Transverse colon (tissue), 4 donors: ENCODE results near the gene PER2. TPM values are rescaled to one million over a fixed set of nuclear protein-coding genes. Genes with fewer than 3 reads are reported as not detected.

Experiments used
- DNase-seq: peaks from one replicate; pipeline ENCODE4 v3.0.0-alpha.2; 2019
- H3K27ac ChIP-seq, 4 donors: fragments of 200-600 bp; sonication (generic); 2 replicates each; pipeline ENCODE4 v1.5.1; 2016 to 2018; ENCODE audit warnings: inconsistent platforms in 4 of 4
- H3K27me3 ChIP-seq: fragments of 200-600 bp; sonication (generic); 2 replicates; pipeline ENCODE4 v1.5.1; 2017; ENCODE audit warnings: inconsistent platforms
- H3K36me3 ChIP-seq, 4 donors: fragments of 200-600 bp; sonication (generic); 2 replicates each; pipeline ENCODE4 v1.5.1; 2017 to 2019; ENCODE audit warnings: inconsistent platforms in 4 of 4
- H3K4me1 ChIP-seq, 4 donors: fragments of 200-600 bp; sonication (generic); 2 replicates each; pipeline ENCODE4 v1.5.1; 2017 to 2020; ENCODE audit warnings: inconsistent platforms in 4 of 4
- H3K4me3 ChIP-seq, 4 donors: fragments of 200-600 bp; sonication (generic); 1 replicate in 1 of 4; 2 replicates in 3 of 4; pipeline versions ENCODE4 v1.5.1 to v1.6.1; 2017 to 2019; ENCODE audit warnings: inconsistent platforms in 4 of 4
- H3K9me3 ChIP-seq, 2 donors: fragments of 200-600 bp; sonication (generic); 2 replicates each; pipeline ENCODE4 v1.5.1; 2017 to 2019; ENCODE audit warnings: inconsistent platforms in 2 of 2
- CTCF ChIP-seq, 5 experiments: fragments of 200-600 bp in 3 of 5; fragments of 450-650 bp in 2 of 5; sonication (generic) in 3 of 5; IDR thresholded peaks; 1 replicate in 2 of 5; 2 replicates in 3 of 5; pipeline ENCODE4 v1.5.1; 2016 to 2017; ENCODE audit warnings: antibody characterized with exemption in 5 of 5, inconsistent platforms in 3 of 5, mild to moderate bottlenecking in 2 of 5, moderate library complexity in 1 of 5
- EP300 ChIP-seq: sonication (generic); formaldehyde crosslinking; IDR thresholded peaks from one replicate; pipeline ENCODE4 v1.6.1; 2017; ENCODE audit warnings: antibody characterized with exemption, low read depth
- POLR2A ChIP-seq: fragments of 450-650 bp; IDR thresholded peaks from one replicate; pipeline ENCODE4 v1.6.1; 2016; ENCODE audit warnings: antibody characterized with exemption, mild to moderate bottlenecking, moderate library complexity
- POLR2AphosphoS5 ChIP-seq, 3 donors: sonication (generic); formaldehyde crosslinking; IDR thresholded peaks; one replicate each; pipeline ENCODE4 v1.6.1; 2016; ENCODE audit warnings: antibody characterized with exemption in 3 of 3
- WGBS, 2 donors: methylation state at CpG; one replicate each; pipeline ENCODE4 v1.1.5; 2018; ENCODE audit warnings: low coverage in 1 of 2; 5-methylcytosine and 5-hydroxymethylcytosine counted together
- in situ Hi-C, 4 donors: fragments of 200-750 bp; cut with MboI; loops; one replicate each; pipeline versions ENCODE4 v1.15.0 to v1.15.1; 2017; ENCODE audit warnings: low sequenced_read_pairs in 3 of 4, low pct_ligation_motif_present in 1 of 4, low pct_unique_long_range_greater_than_20kb in 1 of 4
- intact Hi-C: fragments of 100-400 bp; cut with DNase I; formaldehyde crosslinking; loops from one replicate; pipeline ENCODE4 v1.15.1; 2023; ENCODE audit warnings: low total_unique reads
- total RNA-seq, 4 donors: library from RNA; depleted of rRNA; stranded (reverse); fragments of >200 nt; gene quantifications; one replicate each; pipeline ENCODE4 v1.1.0, GENCODE V29; 2016

PER2 gene
- total RNA-seq, 4 donors from 2014 or later = 19.1 to 67.3 (median 32.3) TPM

DNA sequence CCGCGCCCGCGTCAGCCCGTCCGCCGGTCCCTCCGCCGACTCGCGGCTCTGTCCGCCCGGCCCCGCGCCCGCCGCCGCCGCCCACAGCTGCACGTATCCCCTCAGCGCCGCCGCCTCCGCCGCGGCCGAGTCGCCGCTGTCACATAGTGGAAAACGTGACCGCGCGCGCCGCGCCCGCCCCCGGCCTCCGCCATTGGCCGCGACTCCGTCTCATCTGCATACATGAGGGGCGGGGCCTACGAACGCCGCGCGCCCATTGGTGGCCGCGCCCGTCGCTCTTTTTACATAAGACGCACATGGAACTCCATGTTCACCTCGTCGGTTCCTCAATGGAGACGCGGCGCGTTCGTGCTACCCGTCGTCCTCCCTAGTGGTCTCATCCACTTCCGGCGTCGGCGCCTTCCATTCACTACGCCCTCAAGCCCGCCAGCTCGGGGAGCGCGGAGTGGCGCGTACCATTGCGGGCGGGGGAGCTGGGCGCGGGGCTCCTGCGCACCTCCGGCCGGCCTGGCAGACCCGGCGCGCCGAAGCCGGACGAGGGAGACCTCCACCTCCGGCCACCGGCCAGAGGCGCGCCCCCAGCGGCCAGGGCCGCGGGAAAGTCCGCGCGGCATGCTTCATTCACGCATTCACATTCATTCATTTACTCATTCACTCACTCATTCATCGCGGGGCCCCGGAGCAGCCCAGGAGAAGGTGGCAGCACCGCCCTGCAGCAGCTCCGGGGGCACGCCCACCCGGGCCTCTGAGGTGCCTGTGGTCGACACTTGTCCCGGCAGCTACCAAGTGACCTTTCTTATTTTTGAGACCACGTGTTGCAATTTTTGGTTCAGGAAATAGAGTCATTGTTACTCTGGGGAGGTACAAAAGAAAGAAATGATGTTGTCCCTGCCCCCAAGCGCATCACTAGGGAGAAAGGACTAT, 502 bp upstream of the PER2 start:
- 0% methylated on average over 84 of the region's 108 CpGs; no CpG with 5 or more reads in 1 of the 2 donors for WGBS, 2 donors
- intact Hi-C loops = no loop called here
- Histone ChIP-seq H3K36me3 (no peaks in the 10 kb centered on the region), H3K9me3 (no peaks in the 10 kb centered on the region), H3K4me1 (peaks cover 39 to 62% (median 58%) of the 10 kb centered on the region in 4 donors), H3K27me3 (no peaks in the 10 kb centered on the region), H3K4me3 (peak overlapping the region; percentile 61 to 89 (median 80)), H3K27ac (peak overlapping the region; percentile 92 to 98 (median 95))
- peak; percentile 88 for TF ChIP-seq POLR2A
- peak; percentile 93 to 96 (median 95) for TF ChIP-seq POLR2AphosphoS5 (IDR thresholded peaks at IDR 0.05)
- peak; percentile 25 for TF ChIP-seq EP300
- TF ChIP-seq CTCF (IDR thresholded peaks at IDR 0.05) = peak in 4 of 5 experiments; percentile 28 to 58 (median 32)
- in situ Hi-C loops = no loop called here
- DNase-seq = peak; percentile 99

- Histone ChIP-seq H3K27ac (peak overlapping the region; percentile 92 to 98 (median 95)), H3K9me3 (no peaks in the 10 kb centered on the region), H3K4me1 (peaks cover 41 to 76% (median 64%) of the 10 kb centered on the region in 4 donors), H3K4me3 (peak overlapping the region; percentile 79 to 96 (median 84)), H3K36me3 (no peaks in the 10 kb centered on the region), H3K27me3 (no peaks in the 10 kb centered on the region)
- 49% methylated on average over 11 of the region's 11 CpGs; no CpG with 5 or more reads in 1 of the 2 donors for WGBS, 2 donors
- in situ Hi-C loops = no loop called here
- no peak for DNase-seq
- TF ChIP-seq POLR2AphosphoS5 (IDR thresholded peaks at IDR 0.05) (no peak), EP300 (no peak), CTCF (IDR thresholded peaks at IDR 0.05) (no peak), POLR2A (no peak)
- intact Hi-C loops = no loop called here
Observed at GRCh38 chr2:238286987-238287736, 1.2 kb downstream of the PER2 start.

GRCh38 chr2:238286551-238286950, 1.9 kb downstream of the PER2 start:
- Histone ChIP-seq H3K9me3 (no peaks in the 10 kb centered on the region), H3K27me3 (no peaks in the 10 kb centered on the region), H3K27ac (peak overlapping the region; percentile 92 to 98 (median 95)), H3K4me3 (peak overlapping the region in 2 of 4 donors; percentile 79 to 80), H3K36me3 (no peaks in the 10 kb centered on the region), H3K4me1 (peaks cover 41 to 82% (median 64%) of the 10 kb centered on the region in 4 donors)
- DNase-seq = peak; percentile 67
- intact Hi-C loops = no loop called here
- TF ChIP-seq POLR2A (peak; percentile 28), POLR2AphosphoS5 (IDR thresholded peaks at IDR 0.05) (peak; percentile 55 to 67 (median 60)), EP300 (no peak), CTCF (IDR thresholded peaks at IDR 0.05) (peak in 2 of 5 experiments; percentile 16 to 42)
- in situ Hi-C loops = no loop called here
- 29 to 57% methylated on average over 5 to 7 of the region's 7 CpGs for WGBS, 2 donors

GRCh38 chr2:238286095-238286494, 2.3 kb downstream of the PER2 start:
- Histone ChIP-seq H3K4me1 (peaks cover 41 to 87% (median 66%) of the 10 kb centered on the region in 4 donors), H3K4me3 (peak overlapping the region in 1 of 4 donors; percentile 80), H3K27ac (peak overlapping the region; percentile 92 to 98 (median 95)), H3K36me3 (no peaks in the 10 kb centered on the region), H3K27me3 (no peaks in the 10 kb centered on the region), H3K9me3 (no peaks in the 10 kb centered on the region)
- in situ Hi-C loops (no loop called here), intact Hi-C loops (no loop called here)
- DNase-seq = no peak
- WGBS, 2 donors = 13 to 25% methylated on average over 1 to 7 of the region's 7 CpGs
- TF ChIP-seq POLR2AphosphoS5 (IDR thresholded peaks at IDR 0.05) (no peak), POLR2A (no peak), CTCF (IDR thresholded peaks at IDR 0.05) (no peak), EP300 (no peak)
